NCI-H2171 treated with DMSO at 0.1 percent for 48 hours (cell line): ENCODE results near the gene HDGFL3.
"Not testable (repeated sequence)": the region's sequence is repeated elsewhere in the genome, so short reads cannot be mapped to it uniquely, and the experiment has no call there.

Source experiments
- DNase-seq: peaks from one replicate; lab custom pipeline; 2025; lab: John Stamatoyannopoulos, UW

HDGFL3 gene

GRCh38 chr15:83207660-83208366 is at the start of gene HDGFL3:
TSS of gene HDGFL3 (minus strand) at chr15:83207823. CDS start at chr15:83207414, 409 bp downstream.
- peak; percentile 80 for DNase-seq

- DNase-seq, result no peak
Measured at GRCh38 chr15:83250781-83251180, 43.2 kb upstream of the HDGFL3 start.

GRCh38 chr15:83249030-83249343 is 41.4 kb upstream of the HDGFL3 start:
- no peak for DNase-seq

GRCh38 chr15:83248151-83249029 is 40.8 kb upstream of the HDGFL3 start:
- DNase-seq, result peak; percentile 69

DNA sequence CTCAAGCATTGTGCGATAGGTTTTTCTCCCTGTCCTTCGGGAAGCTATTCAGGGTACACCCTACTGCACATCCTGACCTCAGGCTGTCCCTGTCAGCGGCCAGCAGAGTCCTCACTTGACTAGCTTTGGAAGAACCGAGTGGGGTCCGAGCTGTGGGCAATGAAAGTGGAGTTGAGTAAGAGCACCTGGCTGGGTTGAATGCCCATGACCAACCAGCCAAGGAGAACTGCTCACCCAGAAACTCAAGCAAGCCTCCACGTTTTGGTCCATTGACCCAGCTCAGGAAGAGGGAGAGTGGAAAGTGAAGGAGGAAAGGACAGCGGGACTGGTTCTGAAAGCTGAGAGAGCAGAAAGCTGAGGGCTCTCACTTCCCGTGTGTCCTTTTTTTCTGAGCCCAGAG is 36.0 kb upstream of the HDGFL3 start:
- DNase-seq, result no peak

- DNase-seq, result no peak
Measured at GRCh38 chr15:83230242-83230641, 22.6 kb upstream of the HDGFL3 start.

DNA sequence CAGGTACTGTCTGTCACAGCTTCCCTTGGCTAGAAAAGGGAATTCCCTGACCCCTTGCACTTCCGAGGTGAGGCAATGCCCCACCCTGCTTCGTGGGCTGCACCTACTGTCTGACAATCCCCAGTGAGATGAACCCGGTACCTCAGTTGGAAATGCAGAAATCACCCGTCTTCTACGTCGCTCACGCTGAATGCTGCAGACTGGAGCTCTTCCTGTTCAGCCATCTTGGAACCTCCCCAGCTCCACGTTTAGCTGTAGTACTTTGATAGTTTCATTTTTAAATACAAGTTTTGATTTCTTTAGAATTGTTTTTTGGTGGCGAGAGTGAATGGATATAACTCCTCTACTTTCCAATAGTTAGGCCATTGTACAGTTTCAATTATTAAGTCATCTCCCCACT is 17.8 kb upstream of the HDGFL3 start:
- DNase-seq, result no peak

DNA sequence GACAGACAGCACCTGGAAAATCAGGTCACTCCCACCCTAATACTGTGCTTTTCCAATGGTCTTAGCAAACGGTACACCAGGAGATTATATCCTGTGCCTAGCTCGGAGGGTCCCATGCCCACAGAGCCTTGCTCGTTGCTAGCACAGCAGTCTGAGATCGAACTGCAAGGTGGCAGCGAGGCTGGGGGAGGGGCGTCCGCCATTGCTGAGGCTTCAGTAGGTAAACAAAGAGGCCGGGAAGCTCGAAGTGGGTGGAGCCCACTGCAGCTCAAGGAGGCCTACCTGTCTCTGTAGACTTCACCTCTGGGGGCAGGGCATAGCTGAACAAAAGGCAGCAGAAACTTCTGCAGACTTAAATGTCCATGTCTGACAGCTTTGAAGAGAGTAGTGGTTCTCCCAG is 14.2 kb upstream of the HDGFL3 start:
- DNase-seq, result not testable (repeated sequence)

DNA sequence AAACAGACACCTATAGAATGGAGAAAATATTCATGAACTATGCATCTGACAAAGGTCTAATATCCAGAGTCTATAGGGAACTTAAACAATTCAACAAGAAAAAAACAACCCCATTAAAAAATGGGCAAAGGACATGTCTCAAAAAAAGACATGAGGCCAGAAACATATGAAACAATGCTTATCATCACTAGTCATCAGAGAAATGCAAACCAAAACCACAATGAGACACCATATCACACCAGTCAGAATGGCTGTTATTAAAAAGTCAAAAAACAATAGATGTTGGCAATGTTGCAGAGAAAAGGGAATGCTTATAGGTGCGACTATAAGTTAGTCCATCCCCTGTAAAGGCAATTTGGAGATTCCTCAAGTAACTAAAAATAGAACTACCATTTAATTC is 11.4 kb upstream of the HDGFL3 start:
- DNase-seq, result no peak

GRCh38 chr15:83215306-83215705 is 7.7 kb upstream of the HDGFL3 start:
- DNase-seq, result no peak

DNA sequence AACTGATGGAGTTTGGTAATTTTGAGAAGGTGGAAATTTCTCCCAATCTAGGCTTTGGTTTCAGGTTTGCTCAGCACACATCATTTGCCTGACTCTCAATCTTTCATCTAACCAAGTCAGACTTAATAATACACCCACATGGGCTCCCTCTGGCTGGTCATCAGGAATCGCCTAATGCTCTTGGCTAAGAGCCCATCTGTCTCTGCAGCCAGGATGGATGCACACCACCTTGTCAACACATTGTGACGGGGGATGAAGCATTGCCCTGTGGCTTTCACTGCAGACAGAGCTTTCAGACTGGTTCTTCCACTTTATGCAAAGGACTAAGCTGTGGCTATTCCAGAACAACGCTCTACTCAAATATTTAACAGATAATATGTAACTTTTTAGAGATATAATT is 3.0 kb upstream of the HDGFL3 start:
- DNase-seq, result no peak

DNA sequence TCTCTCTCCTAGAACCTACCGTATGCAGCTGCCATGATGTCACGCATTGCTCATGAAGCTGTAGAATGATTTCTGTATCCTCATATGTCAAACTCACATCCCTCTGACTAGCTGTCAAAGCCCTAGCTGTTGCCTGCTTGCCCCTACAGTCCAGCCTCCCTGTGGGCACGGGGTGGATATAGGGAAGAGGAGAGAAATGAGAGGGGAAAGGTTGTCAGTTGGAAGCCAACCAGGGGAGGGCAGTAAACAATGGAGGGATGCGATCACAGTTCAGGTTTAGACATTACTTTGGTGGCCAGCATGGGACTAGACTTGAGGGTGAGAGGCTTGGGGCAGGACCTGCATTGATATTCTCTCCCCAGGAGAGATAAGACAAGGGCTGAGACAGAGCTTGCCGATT is 1.7 kb upstream of the HDGFL3 start:
- no peak for DNase-seq

GRCh38 chr15:83208367-83208661 is 691 bp upstream of the HDGFL3 start:
- DNase-seq, result no peak

DNA sequence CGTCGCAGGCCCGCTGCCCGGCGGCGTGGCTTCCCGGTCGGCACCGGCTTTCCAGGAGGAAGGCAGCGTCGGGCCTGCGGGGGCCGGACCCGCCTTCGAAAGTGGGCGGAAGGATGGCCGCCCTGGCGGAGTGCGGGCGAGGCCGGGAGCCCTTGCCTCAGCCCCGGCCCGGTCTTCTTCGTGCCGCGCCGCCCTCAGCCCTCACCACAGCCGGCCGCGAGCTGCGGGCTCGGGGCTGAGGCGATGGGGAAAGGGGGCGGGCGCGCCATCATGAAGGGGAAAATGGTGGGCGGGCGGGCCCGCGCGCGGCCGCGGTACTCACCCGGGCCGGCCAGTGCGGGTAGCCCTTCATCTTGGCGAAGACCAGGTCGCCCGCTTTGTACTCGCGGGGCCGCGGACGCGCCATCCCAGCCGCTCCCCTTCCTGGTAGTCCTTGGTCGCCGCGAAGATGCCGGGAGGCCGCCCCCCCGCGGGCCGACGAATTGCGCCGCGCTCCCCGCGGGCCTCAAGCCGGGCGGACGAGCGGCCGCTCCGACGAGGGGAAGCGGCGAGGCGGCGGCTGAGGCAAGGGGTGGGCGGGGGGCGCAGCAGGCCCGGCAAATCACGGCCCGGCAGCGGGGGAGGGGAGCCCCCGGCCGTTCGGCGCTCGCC is 489 bp downstream of the HDGFL3 start:
- no peak for DNase-seq

DNA sequence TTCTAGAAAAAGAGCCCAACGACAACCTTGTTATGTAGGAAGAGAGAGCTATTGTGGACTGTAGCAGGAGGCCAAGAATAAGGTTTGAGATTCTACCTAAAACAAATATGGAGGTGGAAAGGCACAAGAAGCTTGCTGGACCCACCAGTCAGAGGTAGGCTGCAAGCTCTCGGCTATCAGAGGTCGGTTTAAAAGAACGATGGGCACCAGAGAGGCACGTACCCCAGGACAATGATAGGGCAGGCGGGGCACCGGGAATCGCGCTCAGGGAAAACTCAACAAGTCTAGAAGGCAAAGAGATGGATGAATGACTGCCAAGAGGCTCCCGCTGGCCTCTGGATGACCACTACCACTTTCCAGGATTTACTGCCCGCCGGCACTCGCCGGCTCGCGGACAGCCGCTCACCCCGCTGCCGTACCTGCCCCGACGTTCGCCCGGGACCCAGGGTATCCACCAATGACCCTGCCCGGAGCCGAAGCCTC is 1.1 kb downstream of the HDGFL3 start:
- peak; percentile 46 for DNase-seq

- DNase-seq, result peak; percentile 43
Measured at GRCh38 chr15:83205725-83206324, 1.8 kb downstream of the HDGFL3 start.

GRCh38 chr15:83204697-83205096 is 2.9 kb downstream of the HDGFL3 start:
- DNase-seq, result no peak

- no peak for DNase-seq
Measured at GRCh38 chr15:83203543-83203942, 4.1 kb downstream of the HDGFL3 start.

DNA sequence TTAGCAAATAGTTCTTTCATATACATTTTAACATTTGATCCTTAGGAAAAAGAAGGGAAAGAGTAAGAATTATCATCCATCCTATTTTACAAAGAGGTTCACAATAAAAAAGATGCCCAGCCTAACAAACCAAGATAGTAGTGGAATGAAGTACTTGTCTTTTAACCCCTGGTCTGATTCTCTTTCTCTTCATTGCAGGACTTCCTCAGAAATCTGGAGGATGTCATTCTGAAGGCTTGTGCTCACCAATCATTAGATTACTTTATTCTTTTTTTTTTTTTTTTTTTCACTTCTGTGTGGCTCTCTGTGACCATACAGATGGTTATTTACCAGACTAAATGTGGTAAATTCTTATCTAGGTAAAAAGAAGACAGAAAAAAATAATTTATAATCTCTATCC is 7.0 kb downstream of the HDGFL3 start:
- no peak for DNase-seq

DNA sequence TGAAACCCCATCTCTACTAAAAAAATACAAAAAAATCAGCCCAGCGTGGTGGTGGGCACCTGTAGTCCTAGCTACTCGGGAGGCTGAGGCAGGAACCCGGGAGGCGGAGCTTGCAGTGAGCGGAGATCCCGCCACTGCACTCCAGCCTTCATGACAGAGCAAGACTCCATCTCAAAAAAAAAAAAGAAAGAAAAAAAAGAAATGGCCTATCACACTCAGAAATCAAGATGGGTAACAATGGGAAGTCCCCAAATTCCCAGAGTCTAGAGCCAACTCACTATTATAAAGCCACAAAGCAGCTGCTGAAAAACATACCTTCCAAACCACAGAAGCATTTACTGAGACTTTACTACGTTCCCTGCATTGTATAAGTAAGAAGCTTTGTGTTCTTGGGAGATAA is 7.5 kb downstream of the HDGFL3 start:
- DNase-seq, result no peak

- DNase-seq, result no peak
Measured at GRCh38 chr15:83199288-83199687, 8.3 kb downstream of the HDGFL3 start.

GRCh38 chr15:83198476-83198875 is 9.1 kb downstream of the HDGFL3 start:
- DNase-seq, result no peak

- no peak for DNase-seq
Measured at GRCh38 chr15:83194528-83194927, 13.1 kb downstream of the HDGFL3 start.
